B cell (primary cell): ENCODE results near the gene STYK1.

Experiments
- EZH2 ChIP-seq: IDR thresholded peaks from 2 replicates; pipeline ENCODE4 v1.6.1; 2012; ENCODE audit warnings: borderline replicate concordance, low read depth, mild to moderate bottlenecking, moderate library complexity, low read length; ENCODE audit not compliant: insufficient read depth, poor library complexity, severe bottlenecking
- TF ChIP-seq, protein P1 (sequence below): fragments of 200-600 bp; IDR thresholded peaks from one replicate; pipeline ENCODE4 v1.8.0; 2022; ENCODE audit warnings: antibody characterized with exemption, mild to moderate bottlenecking

GRCh38 chr12:10590966-10591365 lies 82.9 kb downstream of the STYK1 start:
- TF ChIP-seq, protein P1, sequence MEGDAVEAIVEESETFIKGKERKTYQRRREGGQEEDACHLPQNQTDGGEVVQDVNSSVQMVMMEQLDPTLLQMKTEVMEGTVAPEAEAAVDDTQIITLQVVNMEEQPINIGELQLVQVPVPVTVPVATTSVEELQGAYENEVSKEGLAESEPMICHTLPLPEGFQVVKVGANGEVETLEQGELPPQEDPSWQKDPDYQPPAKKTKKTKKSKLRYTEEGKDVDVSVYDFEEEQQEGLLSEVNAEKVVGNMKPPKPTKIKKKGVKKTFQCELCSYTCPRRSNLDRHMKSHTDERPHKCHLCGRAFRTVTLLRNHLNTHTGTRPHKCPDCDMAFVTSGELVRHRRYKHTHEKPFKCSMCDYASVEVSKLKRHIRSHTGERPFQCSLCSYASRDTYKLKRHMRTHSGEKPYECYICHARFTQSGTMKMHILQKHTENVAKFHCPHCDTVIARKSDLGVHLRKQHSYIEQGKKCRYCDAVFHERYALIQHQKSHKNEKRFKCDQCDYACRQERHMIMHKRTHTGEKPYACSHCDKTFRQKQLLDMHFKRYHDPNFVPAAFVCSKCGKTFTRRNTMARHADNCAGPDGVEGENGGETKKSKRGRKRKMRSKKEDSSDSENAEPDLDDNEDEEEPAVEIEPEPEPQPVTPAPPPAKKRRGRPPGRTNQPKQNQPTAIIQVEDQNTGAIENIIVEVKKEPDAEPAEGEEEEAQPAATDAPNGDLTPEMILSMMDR = no peak
- no peak for TF ChIP-seq EZH2
